Fibroblast of skin of back (primary cell): Measurements from ENCODE around the gene DCLK1.

ENCODE experiments used
- DNase-seq: peaks from one replicate; pipeline ENCODE4 v3.0.0-alpha.2; 2013

DCLK1 gene

DNA sequence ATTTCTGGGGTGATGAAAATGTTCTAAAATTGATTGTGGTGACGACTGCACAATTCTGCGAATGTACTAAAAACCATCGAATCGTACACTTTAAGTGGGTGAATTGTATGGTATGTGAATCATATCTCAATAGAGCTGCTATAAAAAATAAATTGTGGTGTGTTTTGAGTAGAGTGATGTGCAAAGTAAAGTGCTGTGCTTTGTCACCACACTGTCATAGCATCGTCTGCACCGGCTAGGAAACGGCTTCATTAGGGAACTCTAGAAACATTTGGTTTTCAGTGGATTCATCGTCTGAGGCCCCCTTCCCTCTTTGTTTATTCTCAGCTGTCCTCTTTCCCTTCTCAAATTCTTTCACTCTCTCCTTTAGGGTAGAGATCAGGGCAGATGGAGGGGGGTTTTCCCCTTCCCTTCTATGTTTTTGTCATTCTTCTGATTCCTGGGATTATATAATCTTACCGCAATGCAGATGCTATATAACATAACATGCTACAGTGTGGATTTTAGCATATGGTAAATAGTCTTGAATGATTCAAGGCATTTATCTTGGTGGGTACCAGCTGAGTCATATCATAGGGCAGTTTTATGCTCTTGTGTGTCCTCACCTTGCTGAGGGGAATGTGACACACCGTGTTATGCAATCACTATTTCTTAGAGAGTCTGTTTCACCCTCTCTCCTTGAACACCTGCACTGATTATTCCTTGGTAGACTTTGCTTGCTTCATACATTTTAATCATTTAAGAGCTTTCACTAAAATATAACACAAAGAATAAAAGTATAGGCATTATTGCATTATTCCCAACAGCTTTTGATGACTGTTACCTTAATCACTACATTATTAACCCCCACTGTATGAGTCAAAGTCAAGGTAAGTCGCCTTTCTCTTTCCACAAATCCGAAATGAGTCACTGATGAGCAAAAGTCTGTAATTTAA is 239.4 kb downstream of the DCLK1 start:
- DNase-seq: peak; percentile 59

DNA sequence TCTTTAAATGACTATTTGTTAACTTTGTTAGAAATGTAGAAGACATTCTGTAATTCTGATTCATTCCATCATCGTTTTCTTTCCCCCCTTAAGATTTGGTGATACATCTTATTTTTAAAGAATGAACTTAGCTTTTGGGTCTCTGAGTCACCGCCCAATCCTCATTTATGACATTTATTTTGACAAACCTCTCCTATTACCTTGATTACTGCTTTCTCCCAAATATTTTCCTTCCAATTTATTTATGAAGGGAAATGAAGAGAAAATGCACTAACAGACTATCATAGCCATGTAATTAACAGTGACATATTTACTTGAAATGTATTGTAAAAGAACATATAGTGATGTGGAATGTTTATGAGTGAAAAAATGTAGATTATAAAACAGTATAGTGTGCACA is 241.6 kb downstream of the DCLK1 start:
- peak; percentile 38 for DNase-seq

DNA sequence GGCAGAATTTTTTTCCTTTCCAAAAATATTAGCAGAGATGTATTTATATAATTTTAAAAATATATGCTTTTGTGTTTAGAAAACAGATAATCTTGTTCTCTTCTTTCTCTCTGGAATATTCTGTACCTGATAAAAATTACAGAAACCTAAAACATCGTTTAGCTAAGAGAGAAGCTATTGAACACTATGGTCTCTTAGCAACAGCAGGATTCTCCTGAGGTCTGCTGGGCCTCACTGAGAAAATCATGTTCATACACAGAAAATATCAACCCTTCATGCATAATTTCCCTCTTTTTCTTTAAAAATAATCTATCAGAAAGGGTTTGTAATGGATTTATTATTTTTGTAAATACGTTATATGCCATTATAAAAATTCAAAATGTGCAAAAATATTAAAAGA is 242.2 kb downstream of the DCLK1 start:
- DNase-seq: no peak

DNA sequence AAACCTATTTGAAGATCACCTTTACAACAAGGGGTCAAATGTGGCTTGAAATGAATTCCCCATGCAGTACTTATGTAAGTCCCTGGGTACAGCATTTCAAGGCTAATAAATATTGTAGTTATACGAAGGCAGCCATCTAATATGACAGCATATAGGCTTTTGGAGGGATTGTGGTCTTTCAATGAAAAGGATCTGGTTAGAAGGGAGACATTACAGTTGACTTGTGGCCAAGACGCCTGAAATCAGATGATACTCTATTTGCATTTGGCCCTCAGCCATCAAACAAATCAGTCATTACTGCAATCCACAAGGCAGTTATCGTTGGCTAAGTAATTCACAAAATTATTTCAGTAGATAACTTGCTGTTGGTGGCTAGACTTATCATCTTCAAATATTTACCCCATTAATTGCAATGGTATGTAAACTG is 242.7 kb downstream of the DCLK1 start:
- no peak for DNase-seq

DNA sequence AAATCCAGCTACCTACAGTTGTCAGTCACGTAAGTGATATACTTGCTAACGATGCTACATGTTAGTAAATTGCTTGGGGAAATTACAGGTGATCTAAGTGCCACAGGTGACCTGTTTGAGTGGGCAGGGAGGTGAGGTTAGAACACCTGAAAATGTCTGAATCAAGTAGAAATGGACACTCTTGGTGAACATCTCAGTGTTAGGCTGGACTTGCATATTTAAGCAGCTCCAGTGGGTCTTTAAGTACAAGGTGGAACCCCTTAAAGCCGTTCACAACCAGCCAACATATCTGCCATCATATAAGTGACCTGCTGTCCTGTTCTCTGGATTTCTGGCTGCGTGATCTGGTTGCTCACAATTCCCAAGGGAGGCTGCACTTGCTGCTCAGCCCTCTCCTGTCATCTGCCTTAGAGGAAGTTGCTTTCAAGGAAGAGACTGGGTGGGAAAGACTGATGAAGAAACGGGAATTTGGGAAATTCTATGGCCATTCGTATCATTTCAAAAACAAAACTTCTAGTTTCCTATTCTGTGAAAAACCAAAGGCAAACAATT is 244.0 kb downstream of the DCLK1 start:
- DNase-seq: peak; percentile 46

DNA sequence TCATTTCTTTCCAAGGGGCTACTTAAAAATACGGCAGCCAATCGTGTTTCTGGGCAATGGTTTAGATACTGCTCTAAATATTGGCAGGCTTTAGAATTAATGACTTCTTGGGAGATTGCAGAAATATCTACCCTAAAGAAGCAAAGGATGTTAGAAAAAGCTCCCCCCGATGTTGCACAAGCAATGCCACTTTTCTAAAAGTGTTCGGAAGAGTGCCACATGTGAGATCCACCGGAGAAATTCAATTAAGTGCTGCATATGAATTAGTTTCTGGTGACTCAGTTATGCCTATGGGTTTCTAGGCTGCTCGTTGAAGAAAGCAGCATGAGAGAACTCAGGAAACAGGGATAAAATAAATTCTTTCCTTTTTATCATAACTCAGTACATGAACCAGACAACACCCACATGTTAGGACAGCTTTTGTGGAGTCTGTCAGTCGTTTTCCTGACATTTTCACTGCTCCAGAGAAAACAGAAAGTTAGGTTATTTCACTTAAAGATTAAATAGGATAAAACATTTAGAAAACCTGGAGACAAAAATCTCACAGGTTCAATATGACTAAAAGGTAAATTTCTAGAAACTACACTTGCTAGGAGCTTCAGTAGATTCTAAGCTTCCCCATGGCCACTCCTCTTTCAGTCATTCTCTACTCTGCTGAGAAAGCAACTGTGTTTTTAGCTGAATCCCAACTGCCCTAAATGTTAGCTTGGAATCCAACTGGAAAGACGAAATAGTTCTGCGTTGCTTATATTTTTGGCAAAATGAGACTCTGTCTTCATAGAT is 244.7 kb downstream of the DCLK1 start:
- no peak for DNase-seq

DNA sequence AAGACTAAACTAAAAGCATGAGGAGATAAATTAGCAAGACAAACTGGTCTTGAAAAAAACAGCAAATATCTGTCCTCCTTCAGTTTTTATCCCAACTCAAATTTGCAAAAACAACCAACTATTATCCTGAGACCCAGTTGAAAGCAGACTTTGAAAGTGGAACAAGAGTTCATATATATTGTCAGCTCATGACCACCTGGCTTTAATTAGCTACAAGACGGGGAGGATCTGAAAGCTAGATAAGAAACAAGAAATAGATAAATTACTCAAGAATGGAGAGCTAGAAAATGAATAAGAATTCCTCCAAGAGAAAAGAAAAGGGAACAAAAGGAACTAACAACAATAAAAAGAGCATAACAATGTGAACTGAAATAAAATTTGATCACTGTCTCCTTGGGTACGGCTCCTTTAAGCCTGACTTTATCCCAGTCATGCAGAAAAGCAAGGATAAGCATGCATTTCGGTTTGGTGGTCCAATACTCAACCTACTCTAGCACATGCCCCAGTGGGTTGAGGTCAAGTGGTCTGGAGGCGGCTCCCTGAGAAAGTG is 246.9 kb downstream of the DCLK1 start:
- DNase-seq: no peak

DNA sequence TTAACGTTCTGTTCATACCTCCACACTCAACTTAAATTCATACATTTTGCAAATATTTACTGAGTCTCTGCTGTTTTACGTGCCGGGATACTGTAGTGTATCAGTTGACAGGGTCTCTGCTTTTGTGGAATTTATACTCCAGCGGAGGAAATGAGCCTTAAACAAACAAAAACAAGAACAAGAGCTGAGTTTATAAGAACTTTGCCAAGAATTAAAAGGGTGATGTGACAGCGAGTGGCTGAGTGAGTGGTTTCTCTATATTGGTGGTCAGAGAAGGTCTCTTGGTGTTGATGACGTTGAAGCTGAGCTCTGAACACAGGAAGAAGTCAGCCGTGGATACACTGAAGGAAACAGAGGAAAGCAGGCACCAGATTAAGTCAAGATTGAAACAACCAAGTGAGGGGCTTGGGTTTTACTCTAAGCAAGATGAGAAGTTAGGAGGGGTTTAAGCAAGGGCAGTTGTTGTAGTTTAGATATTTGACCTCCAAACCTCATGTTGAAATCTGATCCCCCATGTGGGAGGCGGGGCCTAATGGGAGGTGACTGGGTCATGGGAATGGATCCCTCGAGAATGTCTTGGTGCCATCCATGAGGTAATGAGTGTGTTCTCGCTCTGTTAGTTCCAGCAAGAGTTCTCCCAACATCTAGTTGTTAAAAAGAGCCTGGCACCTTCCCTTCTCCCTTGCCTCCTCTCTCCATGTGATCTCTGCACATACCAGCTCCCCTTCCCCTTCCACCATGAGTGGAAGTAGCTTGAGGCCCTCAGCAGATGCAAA is 248.3 kb downstream of the DCLK1 start:
- DNase-seq: no peak

DNA sequence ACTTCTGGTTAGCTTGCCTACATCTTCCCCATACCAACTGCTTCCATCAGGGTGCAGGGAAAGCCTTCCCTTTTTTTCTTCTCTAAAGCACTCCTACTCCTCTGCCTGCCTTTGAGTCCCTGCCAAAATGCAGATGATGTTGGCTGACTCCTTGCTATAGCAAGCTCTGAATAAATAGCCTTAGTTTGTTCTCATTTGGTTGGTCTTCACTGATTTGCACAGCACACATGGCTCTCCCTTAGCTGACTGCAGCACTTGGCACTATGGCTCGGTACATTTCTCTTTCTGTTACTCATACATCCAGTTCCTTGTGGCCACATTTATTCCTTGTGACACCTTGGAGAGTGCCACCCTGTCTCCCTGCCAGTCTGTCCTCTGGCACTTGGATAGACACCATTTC is 249.8 kb downstream of the DCLK1 start:
- no peak for DNase-seq

DNA sequence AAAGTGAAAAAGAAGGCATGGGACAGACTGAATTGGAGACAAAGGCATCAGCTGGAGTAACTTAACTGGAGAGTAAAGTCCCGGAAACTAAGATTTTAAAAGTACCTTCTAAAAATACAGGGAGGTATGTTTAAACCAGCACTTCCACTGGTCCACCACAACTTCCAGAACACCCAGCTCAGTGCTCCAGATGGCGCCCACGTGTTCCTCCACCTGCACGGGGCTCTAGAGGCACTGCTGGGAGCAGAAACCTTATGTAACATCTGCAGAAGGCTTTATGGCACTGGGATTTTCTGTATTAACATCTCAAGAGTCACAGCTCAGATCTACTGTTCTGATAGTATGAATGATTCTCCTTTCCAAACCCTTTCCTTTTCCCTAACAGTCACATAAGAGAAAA is 252.1 kb downstream of the DCLK1 start:
- DNase-seq: no peak

DNA sequence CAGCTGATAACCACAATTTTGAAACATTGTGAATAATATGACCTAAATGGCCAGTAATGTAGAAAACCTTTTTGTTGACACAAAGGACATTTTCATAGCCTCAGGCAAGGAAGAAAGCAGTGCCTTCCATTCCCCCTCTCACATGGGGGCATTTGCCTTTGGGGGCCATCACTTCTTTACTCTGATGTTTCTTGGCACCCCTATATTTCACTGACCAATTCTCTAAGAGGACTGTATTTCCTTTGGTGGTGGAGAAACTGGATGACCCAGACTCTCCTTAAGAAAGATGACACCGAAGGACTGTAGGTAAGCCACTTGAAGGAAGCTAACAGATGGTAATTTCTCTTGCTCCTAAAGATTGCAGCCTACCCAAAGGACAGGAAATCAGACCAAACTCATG is 254.6 kb downstream of the DCLK1 start:
- DNase-seq: no peak

DNA sequence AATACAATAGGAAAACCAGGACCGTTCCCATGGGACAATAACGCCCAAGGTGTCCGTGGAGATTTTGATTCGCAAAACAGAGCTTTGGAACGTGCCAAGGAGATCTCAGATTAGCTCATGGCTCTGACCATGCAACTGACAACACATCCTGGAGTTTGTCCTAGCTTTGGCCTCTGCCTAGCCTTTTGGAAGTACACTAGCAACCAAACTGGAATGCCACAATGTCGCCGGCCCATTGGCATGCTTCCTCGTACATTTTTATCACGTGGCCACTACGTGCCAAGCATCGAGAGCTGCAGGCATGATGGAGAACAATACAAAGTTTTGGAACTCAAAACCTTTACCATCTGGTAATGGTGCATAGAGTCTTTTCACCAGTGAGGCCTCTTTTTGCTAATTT is 256.5 kb downstream of the DCLK1 start:
- DNase-seq: no peak

DNA sequence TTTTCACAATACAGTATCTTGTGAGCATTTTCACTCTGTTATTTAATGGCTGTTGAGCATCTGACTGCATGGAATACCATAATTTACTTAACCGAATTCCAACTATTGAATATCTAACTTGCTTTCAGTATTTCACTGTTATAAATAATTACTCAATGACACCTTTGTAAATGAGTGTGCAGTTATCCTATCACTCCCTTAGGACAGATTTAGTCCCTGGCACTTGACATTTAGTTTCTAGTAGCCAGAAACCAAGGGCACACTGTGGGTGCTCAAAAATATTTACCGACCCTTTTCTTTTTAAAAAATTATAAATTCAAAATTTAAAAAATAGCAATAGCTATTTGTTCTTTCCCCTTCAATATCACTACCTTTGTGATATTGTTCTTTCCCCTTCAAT is 258.8 kb downstream of the DCLK1 start:
- DNase-seq: no peak

DNA sequence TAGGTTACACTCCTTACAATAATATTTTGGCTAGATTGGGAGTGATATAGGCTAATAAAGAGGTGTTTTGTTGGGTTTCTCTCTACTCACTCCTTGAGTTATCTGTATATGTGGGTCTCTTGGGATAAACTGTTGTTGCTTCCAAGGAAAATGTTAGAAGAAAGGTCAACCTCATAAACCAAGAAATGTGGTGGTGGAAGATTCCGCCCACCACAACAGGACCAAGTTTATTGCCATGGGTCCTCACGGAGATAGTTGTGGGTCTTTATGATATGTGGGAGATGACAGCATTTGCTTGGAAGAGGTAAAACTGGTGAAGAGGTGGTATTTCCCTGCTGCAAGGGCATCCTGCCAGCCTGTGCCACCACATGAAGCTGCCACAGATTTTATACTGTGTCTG is 259.6 kb downstream of the DCLK1 start:
- no peak for DNase-seq

DNA sequence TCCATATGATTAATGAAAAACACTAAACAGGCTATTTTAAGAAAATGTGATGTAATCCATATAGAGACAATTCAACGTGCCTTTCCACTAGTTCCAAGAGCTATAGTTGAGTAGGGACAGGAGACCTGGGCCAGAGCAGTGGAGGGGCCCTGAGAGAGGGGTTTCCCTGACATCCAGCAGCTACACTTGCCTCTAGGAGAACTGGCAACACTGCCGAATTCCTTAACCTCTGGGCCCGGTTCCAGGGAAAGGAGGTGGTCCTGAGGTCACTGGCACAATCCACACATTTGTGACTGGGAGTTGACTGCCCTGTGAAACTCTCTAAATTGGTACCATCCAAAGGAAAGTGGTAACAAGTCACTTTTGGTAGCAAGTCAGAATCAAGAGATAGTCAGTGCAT is 264.4 kb downstream of the DCLK1 start:
- DNase-seq: peak; percentile 51

DNA sequence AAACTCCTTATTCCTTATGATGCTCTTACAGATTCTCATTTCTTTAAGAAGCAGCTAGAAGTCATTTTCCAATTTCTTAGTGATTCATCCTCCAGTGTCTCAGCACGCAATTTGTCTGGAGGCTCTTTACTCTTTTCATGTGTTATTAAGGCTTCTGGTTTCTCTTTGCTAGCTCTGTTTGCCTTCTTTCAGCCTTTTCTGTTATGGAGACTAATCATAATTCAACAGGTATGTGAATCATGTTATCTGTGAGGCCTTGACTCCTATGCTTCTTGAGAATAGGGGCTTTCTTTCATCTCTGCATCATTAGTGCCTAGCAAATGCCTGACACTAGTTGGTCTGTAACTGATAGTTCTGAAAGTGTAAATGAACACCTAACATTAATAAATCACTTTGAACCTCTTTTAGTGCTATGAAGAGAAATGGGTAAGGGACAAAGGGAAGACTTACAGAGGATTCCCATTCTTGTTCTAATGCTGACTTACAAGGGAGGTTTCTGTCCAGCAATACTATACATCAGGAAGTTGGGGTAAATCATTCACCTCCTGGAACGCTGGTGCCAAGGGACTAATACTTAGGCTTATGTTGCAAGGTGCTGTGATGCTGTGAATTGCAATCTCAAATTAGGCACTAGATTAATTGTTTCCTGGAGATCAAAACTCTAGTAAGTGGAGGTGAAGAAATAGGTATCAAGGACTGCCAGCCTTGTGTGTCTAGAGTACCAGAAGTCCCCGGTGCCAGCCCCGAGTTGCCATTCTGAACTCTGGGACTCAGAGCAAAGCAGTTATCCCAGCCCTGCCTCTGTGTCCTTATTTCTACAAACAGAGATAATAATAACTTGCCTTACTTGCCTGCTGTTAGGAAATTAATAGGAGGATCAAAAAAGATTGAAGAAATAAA is 265.6 kb downstream of the DCLK1 start:
- DNase-seq: no peak

DNA sequence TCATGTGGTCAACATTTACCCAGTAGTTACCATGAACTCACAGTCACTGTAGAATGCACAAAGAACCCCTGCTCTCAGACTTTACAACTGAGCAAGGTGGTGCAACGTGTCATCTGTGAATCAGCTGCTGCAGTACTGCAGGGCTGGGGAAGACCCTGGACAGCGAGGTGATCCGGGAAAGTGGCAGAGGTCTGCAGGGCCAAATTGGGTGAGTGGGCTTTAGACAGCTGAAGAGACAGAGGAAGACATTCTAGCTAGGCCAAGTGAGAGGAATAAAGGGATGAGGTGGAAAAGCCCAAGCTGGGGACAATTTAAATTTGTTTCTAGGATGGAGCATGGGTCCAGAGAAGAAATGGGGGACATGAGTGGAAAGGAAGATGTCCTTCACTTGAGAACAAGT is 270.5 kb downstream of the DCLK1 start:
- no peak for DNase-seq

DNA sequence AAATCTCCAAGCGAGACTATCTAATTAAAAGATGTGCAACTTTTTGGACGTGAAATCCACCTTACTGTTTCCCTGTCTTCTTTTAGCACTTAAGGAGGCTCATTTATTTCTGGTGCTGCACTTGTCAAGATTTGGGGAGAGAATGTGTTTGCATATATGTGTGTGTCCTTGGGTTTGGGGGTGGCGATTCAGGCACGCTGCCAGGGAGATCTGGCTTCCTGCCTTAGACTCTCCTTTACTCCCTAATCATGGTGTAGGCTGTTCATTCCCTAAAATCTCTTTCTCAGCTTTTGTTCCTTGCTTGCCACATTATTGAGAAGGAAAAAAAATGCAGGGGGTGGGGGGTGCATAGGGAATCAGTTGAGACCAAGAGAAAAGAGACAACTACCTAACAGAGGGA is 271.2 kb downstream of the DCLK1 start:
- DNase-seq: no peak

DNA sequence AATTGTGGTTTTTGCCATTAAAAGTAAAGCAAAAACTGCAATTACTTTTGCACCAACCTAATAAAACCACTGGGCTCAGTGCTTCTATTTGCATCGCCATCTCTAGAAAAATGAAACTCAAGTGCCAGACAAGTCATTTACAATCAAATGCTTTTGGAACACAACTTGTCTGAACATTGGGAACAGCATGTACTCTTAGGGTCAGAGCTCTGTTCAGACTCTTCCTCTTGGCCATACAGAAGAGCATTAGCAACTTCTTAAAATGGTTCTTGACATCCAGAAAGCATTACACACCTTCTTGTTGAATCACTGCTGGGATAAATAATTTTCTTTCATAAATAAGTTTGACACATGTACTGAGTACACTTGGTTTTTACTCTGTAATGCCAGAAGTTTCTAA is 272.5 kb downstream of the DCLK1 start:
- no peak for DNase-seq

DNA sequence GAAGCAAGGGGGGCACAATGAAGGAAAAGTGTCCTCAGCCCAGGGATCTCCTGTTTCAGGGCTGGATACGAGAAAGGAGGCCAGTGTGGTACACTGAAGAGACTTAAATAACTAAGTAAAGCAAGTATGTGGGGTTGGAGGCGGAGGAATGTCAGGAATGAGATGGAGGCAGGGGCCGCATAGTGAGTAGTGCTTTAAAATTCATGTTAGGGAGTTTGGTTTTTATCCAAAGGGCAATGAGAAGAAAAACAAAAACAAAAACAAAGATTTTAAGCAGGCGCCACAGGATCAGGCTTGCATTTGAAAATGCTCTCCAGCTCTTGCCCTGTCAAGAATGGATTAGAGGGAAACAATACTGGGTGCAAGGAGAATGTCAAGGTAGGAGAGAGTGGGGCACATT is 273.4 kb downstream of the DCLK1 start:
- peak; percentile 77 for DNase-seq

DNA sequence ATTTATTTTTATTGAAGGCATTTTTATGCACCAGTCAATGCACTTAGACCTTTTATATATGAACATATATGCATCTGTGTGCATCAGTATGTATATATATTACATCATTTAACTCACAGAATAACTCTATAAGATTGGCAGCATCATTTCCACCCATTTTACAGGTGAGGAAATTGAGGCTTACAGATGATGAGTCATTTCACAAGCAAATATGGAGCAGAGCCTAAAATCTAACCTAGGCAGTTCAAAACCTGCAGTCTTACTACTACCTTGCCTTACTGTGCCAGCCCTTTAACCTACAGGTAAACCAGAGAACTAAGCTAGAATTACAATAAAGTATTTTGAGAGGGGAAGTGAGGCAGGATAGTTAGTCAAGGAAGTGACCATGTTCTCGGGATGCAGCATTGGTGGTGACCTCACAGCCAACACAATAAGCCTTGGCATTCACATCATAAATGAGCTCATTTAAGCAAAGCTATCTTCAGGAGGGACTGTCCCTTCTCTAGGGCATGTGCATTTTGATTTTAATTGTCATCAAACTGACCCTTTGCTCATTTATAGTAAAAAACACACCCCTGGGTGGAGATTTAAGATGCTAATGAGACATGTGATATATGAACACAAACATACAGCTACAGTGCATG is 274.3 kb downstream of the DCLK1 start:
- no peak for DNase-seq
